Measurements from ENCODE around the gene TCEAL7. TPM values are rescaled to one million over a fixed set of nuclear protein-coding genes. Genes with fewer than 3 reads are reported as not detected.

The TCEAL7 gene
- total RNA-seq, 1 donor from 2014 or later = not detected

DNA sequence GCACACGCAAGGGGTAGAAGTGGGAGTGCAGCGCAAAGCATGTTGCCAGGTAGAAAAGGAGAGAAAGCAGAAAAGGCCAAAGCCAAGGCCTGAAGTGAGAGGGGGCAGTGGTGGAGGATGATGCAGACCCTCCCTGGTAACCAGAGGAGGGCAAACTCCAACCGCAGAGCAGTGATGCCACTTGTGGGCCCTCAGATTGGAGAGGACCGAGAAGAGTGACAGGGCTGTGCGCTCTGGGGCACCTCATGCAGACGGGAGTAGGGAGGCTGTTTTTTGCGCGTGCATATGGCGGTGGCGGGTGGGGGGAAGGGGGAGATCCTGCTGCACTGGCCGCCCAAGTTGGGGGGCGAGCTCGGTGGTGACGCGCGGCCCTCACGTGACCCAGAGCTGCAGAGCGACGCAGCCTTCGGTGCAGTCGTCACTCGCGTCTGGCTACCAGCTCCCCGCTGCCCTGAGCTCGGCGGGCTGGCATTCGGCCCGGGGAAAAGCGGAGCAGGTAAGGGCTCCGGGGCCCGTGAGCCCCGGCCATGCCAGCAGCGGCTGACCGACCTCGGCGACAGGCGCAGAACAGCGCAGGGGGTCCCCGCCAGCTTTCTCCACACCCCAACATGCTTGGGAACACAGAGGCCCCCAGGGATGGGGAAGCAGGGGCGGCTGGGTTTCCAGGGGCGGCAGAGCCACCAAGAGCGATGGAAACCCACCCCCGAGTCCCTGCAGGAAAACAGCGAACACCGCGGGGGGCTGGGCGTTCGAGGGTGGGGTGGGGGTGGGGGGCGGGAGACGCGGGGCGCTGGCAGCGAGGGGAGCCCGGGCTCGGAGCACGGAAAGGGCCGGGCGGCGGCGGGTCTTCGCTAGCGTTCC lies 46.3 kb downstream of the TCEAL7 start, which contains the start of gene BEX3:
Gene BEX3, plus strand, starts transcription at position 421 of the 861 bp plus-strand sequence. CDS start 984 bp downstream, outside the sequence.
- peak within 1 kb of the TSS; percentile 76 for H3K4me3 Mint-ChIP-seq (ENCODE audit: low read depth)
- intact Hi-C loops (cut with micrococcal nuclease) = no loop called here
- DNase-seq (ENCODE audit: low spot score) = no peak

DNA sequence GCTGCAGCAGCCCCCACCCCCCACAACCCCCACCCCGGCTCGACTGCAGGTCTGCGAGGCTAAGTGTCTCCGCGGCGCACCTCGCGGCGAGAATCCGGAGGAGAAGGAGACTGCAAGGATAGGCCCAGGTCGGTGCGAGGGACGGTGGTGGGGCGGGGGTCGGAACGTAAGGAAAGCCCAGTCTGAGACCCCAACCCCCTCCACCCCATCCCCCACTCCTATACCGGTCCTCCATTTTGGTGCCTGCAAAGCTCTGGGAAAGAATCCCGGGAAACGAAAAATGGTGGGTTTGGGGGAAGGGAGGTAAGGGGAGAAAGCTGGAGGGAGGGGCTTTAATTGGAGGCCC lies 46.9 kb downstream of the TCEAL7 start:
- peaks cover 6% of the 10 kb centered on the region for H3K27me3 Mint-ChIP-seq (ENCODE audit: low read depth)
- intact Hi-C loops (cut with micrococcal nuclease) = no loop called here
- no peaks in the 10 kb centered on the region for H3K36me3 Mint-ChIP-seq (ENCODE audit: low read depth)
- H3K27ac Mint-ChIP-seq = no peak overlapping the region
- H3K4me1 Mint-ChIP-seq (ENCODE audit: low read depth) = peaks cover 6% of the 10 kb centered on the region
- H3K4me3 Mint-ChIP-seq (ENCODE audit: low read depth) = peak overlapping the region; percentile 72
- no peak for DNase-seq (ENCODE audit: low spot score)
- H3K9me3 Mint-ChIP-seq = no peaks in the 10 kb centered on the region

More for the DNA sequence above, 46.3 kb downstream of the TCEAL7 start, which contains the start of gene BEX3:
- Mint-ChIP-seq H3K27ac (no peak within 1 kb of the TSS), H3K36me3 (ENCODE audit: low read depth) (no peaks in the 10 kb centered on the region), H3K9me3 (no peaks in the 10 kb centered on the region), H3K27me3 (ENCODE audit: low read depth) (peaks cover 6% of the 10 kb centered on the region), H3K4me1 (ENCODE audit: low read depth) (peaks cover 6% of the 10 kb centered on the region)

DNA sequence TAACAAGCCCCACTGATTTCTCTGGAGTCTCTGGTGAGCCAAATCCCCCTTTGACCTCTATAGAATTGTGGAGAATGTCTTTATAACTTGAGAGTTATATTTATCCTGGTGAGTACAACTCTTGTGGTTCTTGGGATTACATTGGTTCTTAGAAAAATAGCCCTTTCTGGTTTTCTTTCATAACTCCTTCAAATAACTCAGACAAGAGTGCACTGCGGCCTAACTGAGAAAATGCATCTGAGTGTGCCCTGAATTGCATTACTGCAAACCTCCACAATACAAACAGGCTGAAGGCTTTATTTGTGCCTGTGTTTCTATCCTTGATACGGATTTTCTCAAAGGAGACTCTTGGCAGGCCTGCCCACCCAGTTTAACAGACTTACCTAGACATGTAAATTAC lies 49.0 kb downstream of the TCEAL7 start:
- H3K4me1 Mint-ChIP-seq (ENCODE audit: low read depth) = peaks cover 6% of the 10 kb centered on the region

More for the DNA sequence above, 49.0 kb downstream of the TCEAL7 start:
- no peak overlapping the region for H3K4me3 Mint-ChIP-seq (ENCODE audit: low read depth)
- DNase-seq (ENCODE audit: low spot score) = no peak
- H3K27ac Mint-ChIP-seq = no peak overlapping the region
- no peaks in the 10 kb centered on the region for H3K36me3 Mint-ChIP-seq (ENCODE audit: low read depth)
- peaks cover 5% of the 10 kb centered on the region for H3K27me3 Mint-ChIP-seq (ENCODE audit: low read depth)
- intact Hi-C loops (cut with micrococcal nuclease) = no loop called here
- no peaks in the 10 kb centered on the region for H3K9me3 Mint-ChIP-seq

Other genes with a start within 250 kb of the TCEAL7 start
- not detected in 2 replicates for gene NXF3, start 237.1 kb upstream of the TCEAL7 start, total RNA-seq
- gene BEX4, start 115.1 kb upstream of the TCEAL7 start, total RNA-seq = 7.8 and 9.4 TPM in 2 replicates
- 28.1 and 30.1 TPM in 2 replicates for gene TCEAL8, start 75.1 kb upstream of the TCEAL7 start, total RNA-seq
- gene TCEAL5, start 53.5 kb upstream of the TCEAL7 start, total RNA-seq = not detected in 2 replicates
- 2.6 and 3.9 TPM in 2 replicates for gene BEX2, start 19.2 kb upstream of the TCEAL7 start, total RNA-seq
- gene TCEAL9, start 26.3 kb downstream of the TCEAL7 start, total RNA-seq = 0.73 and 0.97 TPM in 2 replicates
- 7.0 and 8.4 TPM in 2 replicates for gene BEX3, start 46.3 kb downstream of the TCEAL7 start, total RNA-seq
- gene RAB40A, start 189.2 kb downstream of the TCEAL7 start, total RNA-seq = not detected in 2 replicates

All from activated T-helper 2 cell treated with anti-CD3 and anti-CD28 coated beads, Interferon-gamma antibody, Interleukin-2, Interleukin-4, amounts not matched to agents 10 μg/mL and 5 μg/mL and 100 μg/mL, durations not matched to agents 14 hours and 24 hours and 36 hours (primary cell).